ENCODE results near the gene MRPL32. TPM values are rescaled to one million over a fixed set of nuclear protein-coding genes. Genes with fewer than 3 reads are reported as not detected.

Gene MRPL32
- total RNA-seq, 1 experiment from 2014 or later = 47.5 TPM

- no peaks in the 10 kb centered on the region for H3K79me2 ChIP-seq (ENCODE audit: insufficient read depth, low read length)
- no peaks in the 10 kb centered on the region for H4K20me1 ChIP-seq (ENCODE audit: insufficient read depth)
- H3K4me3 ChIP-seq (replicated peaks in 1 of 2; ENCODE audit: low read depth in 1 of 2, low read length in 2 of 2) = no peak overlapping the region
- intact Hi-C loops (cut with micrococcal nuclease) = no loop called here
- ChIA-PET RAD21 (ENCODE audit: low non-redundant PET in 1 of 2, low total read pairs in 2 of 2, uncharacterized antibody in 2 of 2, unreplicated experiment in 2 of 2) (no interaction called here), POLR2A (no interaction called here), CTCF (no interaction called here)
- H3K9ac ChIP-seq (ENCODE audit: low read length) = no peak overlapping the region
- H3K9me2 ChIP-seq (ENCODE audit: insufficient read depth) = no peaks in the 10 kb centered on the region
- no peak overlapping the region for H3K4me2 ChIP-seq (ENCODE audit: low read length)
- no peak overlapping the region for H3K27ac ChIP-seq (ENCODE audit: low read depth, low read length)
- BruUV-seq (replicated peaks) = no TSS peak
- DNase-seq (ENCODE audit: low read depth, low spot score) = no peak
- H3K4me1 ChIP-seq (ENCODE audit: control insufficient read depth in 1 of 2, insufficient read depth in 2 of 2, low read length in 2 of 2) = no peaks in the 10 kb centered on the region
- H3K27me3 ChIP-seq (ENCODE audit: insufficient read depth, low read length) = no peaks in the 10 kb centered on the region
- no peak overlapping the region for H2AFZ ChIP-seq (ENCODE audit: low read depth, low read length, poor library complexity, severe bottlenecking)
- TF ChIP-seq MAX (IDR thresholded peaks at IDR 0.05) (no peak), SP1 (IDR thresholded peaks at IDR 0.05; ENCODE audit: low read depth) (no peak), CTCF (IDR thresholded peaks at IDR 0.05 in 2 of 3, conservative IDR thresholded peaks at IDR 0.05 in 1 of 3; ENCODE audit: borderline replicate concordance in 1 of 3, insufficient read depth in 1 of 3, low read depth in 2 of 3, low read length in 2 of 3) (no peak), ELF1 (IDR thresholded peaks at IDR 0.05; ENCODE audit: borderline replicate concordance, low read depth) (no peak), FOSL1 (IDR thresholded peaks at IDR 0.05; ENCODE audit: low read depth) (no peak), POLR2AphosphoS5 (IDR thresholded peaks at IDR 0.05; ENCODE audit: low read depth, low read length) (no peak)
- ATAC-seq = no peak
- no peaks in the 10 kb centered on the region for H3K36me3 ChIP-seq (ENCODE audit: control insufficient read depth in 1 of 2, insufficient read depth in 2 of 2, low read length in 2 of 2)
- no peaks in the 10 kb centered on the region for H3K9me3 ChIP-seq (ENCODE audit: control insufficient read depth in 1 of 2, insufficient read depth in 1 of 2, low read depth in 1 of 2, low read length in 2 of 2)
These were observed 15.3 kb downstream of the MRPL32 start for GRCh38 chr7:42947521-42947920.

- no peak overlapping the region for H3K27ac ChIP-seq (ENCODE audit: low read depth, low read length)
- H3K4me1 ChIP-seq (ENCODE audit: control insufficient read depth in 1 of 2, insufficient read depth in 2 of 2, low read length in 2 of 2) = no peaks in the 10 kb centered on the region
- no peak overlapping the region for H3K4me2 ChIP-seq (ENCODE audit: low read length)
- no peaks in the 10 kb centered on the region for H3K9me3 ChIP-seq (ENCODE audit: control insufficient read depth in 1 of 2, insufficient read depth in 1 of 2, low read depth in 1 of 2, low read length in 2 of 2)
- no peaks in the 10 kb centered on the region for H3K36me3 ChIP-seq (ENCODE audit: control insufficient read depth in 1 of 2, insufficient read depth in 2 of 2, low read length in 2 of 2)
- H3K79me2 ChIP-seq (ENCODE audit: insufficient read depth, low read length) = no peaks in the 10 kb centered on the region
- no TSS peak for BruUV-seq (replicated peaks)
- no peaks in the 10 kb centered on the region for H4K20me1 ChIP-seq (ENCODE audit: insufficient read depth)
- DNase-seq (ENCODE audit: low read depth, low spot score) (no peak), ATAC-seq (no peak)
- intact Hi-C loops (cut with micrococcal nuclease) = no loop called here
- no peaks in the 10 kb centered on the region for H3K27me3 ChIP-seq (ENCODE audit: insufficient read depth, low read length)
- no peak overlapping the region for H3K4me3 ChIP-seq (replicated peaks in 1 of 2; ENCODE audit: low read depth in 1 of 2, low read length in 2 of 2)
- CTCF ChIA-PET = no interaction called here
- no peaks in the 10 kb centered on the region for H3K9me2 ChIP-seq (ENCODE audit: insufficient read depth)
- POLR2A ChIA-PET = no interaction called here
- RAD21 ChIA-PET (ENCODE audit: low non-redundant PET in 1 of 2, low total read pairs in 2 of 2, uncharacterized antibody in 2 of 2, unreplicated experiment in 2 of 2) = no interaction called here
- H3K9ac ChIP-seq (ENCODE audit: low read length) = no peak overlapping the region
- H2AFZ ChIP-seq (ENCODE audit: low read depth, low read length, poor library complexity, severe bottlenecking) = no peak overlapping the region
- TF ChIP-seq POLR2AphosphoS5 (IDR thresholded peaks at IDR 0.05; ENCODE audit: low read depth, low read length) = no peak
- TF ChIP-seq SP1 (IDR thresholded peaks at IDR 0.05; ENCODE audit: low read depth) = no peak
- no peak for TF ChIP-seq ZFX (IDR thresholded peaks at IDR 0.05)
- no peak for TF ChIP-seq MAX (IDR thresholded peaks at IDR 0.05)
- no peak for TF ChIP-seq CEBPB (IDR thresholded peaks at IDR 0.05; ENCODE audit: low read depth)
- TF ChIP-seq CTCF (IDR thresholded peaks at IDR 0.05 in 2 of 3, conservative IDR thresholded peaks at IDR 0.05 in 1 of 3; ENCODE audit: borderline replicate concordance in 1 of 3, insufficient read depth in 1 of 3, low read depth in 2 of 3, low read length in 2 of 3) = no peak
- TF ChIP-seq RAD21 (IDR thresholded peaks at IDR 0.05; ENCODE audit: low read depth) = no peak
- no peak for TF ChIP-seq CBX3 (IDR thresholded peaks at IDR 0.05; ENCODE audit: low read depth)
- TF ChIP-seq FOSL1 (IDR thresholded peaks at IDR 0.05; ENCODE audit: low read depth) = no peak
- TF ChIP-seq ELF1 (IDR thresholded peaks at IDR 0.05; ENCODE audit: borderline replicate concordance, low read depth) = no peak
- no peak for TF ChIP-seq JUND (IDR thresholded peaks at IDR 0.05)
- TF ChIP-seq YY1 (IDR thresholded peaks at IDR 0.05; ENCODE audit: extremely low read depth, insufficient replicate concordance, low read depth, low read length) = no peak
- TF ChIP-seq ZBTB33 (IDR thresholded peaks at IDR 0.05; ENCODE audit: extremely low read depth, insufficient replicate concordance, low read length) = no peak
These were observed 18.2 kb downstream of the MRPL32 start for GRCh38 chr7:42950417-42950816.

Measured in HCT116 (cell line).